GM13976 (cell line): ENCODE measurements around the gene ULK1.

Source experiments
- DNase-seq: peaks from one replicate; pipeline ENCODE4 v3.0.0; 2012; ENCODE audit warnings: low spot score
- CTCF ChIP-seq: IDR thresholded peaks from 2 replicates; pipeline ENCODE4 v1.5.1; 2012; ENCODE audit warnings: borderline replicate concordance, mild to moderate bottlenecking; ENCODE audit not compliant: insufficient read depth; ENCODE audit errors: extremely low read depth, missing control alignments, control extremely low read depth
- in situ Hi-C: fragments of 300-500 bp; cut with MboI; formaldehyde crosslinking; loops from one replicate; pipeline ENCODE4 v1.12.0; 2022; ENCODE audit warnings: low sequenced_read_pairs, mixed read lengths, inconsistent platforms; ENCODE audit not compliant: unreplicated experiment

The ULK1 gene

GRCh38 chr12:131941116-131941986 lies 46.9 kb downstream of the ULK1 start:
- no peak for DNase-seq
- in situ Hi-C loops: no loop called here
- TF ChIP-seq CTCF: no peak

- in situ Hi-C loops: no loop called here
- TF ChIP-seq CTCF: no peak
- DNase-seq: no peak
These were observed 47.5 kb downstream of the ULK1 start for GRCh38 chr12:131941987-131942341.

GRCh38 chr12:131942671-131943070 lies 48.2 kb downstream of the ULK1 start:
- no peak for TF ChIP-seq CTCF
- in situ Hi-C loops: no loop called here
- DNase-seq: no peak

GRCh38 chr12:131943389-131943788 lies 49.0 kb downstream of the ULK1 start:
- no peak for DNase-seq
- TF ChIP-seq CTCF: no peak
- in situ Hi-C loops: no loop called here

- TF ChIP-seq CTCF: no peak
- in situ Hi-C loops: no loop called here
- no peak for DNase-seq
These were observed 49.5 kb downstream of the ULK1 start for GRCh38 chr12:131943876-131944275.

GRCh38 chr12:131944601-131945251 lies 50.3 kb downstream of the ULK1 start:
- in situ Hi-C loops: no loop called here
- no peak for DNase-seq
- TF ChIP-seq CTCF: no peak
